Endothelial cell (in vitro differentiated cells): Measurements from ENCODE around the gene PPP1R14C. TPM values are rescaled to one million over a fixed set of nuclear protein-coding genes. Genes with fewer than 3 reads are reported as not detected.

Source experiments
- DNase-seq: peaks from one replicate; pipeline ENCODE4 v3.0.0; 2021; ENCODE audit warnings: low spot score
- H3K27ac Mint-ChIP-seq: one replicate; pipeline ENCODE4 v1.8.0; 2021; ENCODE audit warnings: mixed read lengths, inconsistent platforms; ENCODE audit not compliant: unreplicated experiment
- H3K27me3 Mint-ChIP-seq: one replicate; pipeline ENCODE4 v1.8.0; 2021; ENCODE audit warnings: mild to moderate bottlenecking, moderate library complexity, mixed read lengths, inconsistent platforms; ENCODE audit not compliant: unreplicated experiment
- H3K36me3 Mint-ChIP-seq: one replicate; pipeline ENCODE4 v1.8.0; 2021; ENCODE audit warnings: mild to moderate bottlenecking, low read depth, mixed read lengths, inconsistent platforms; ENCODE audit not compliant: unreplicated experiment
- H3K4me1 Mint-ChIP-seq: one replicate; pipeline ENCODE4 v1.8.0; 2021; ENCODE audit warnings: mild to moderate bottlenecking, mixed read lengths, inconsistent platforms; ENCODE audit not compliant: unreplicated experiment
- H3K4me3 Mint-ChIP-seq: one replicate; pipeline ENCODE4 v1.8.0; 2021; ENCODE audit warnings: mild to moderate bottlenecking, mixed read lengths, inconsistent platforms; ENCODE audit not compliant: unreplicated experiment
- H3K9me3 Mint-ChIP-seq: one replicate; pipeline ENCODE4 v1.8.0; 2021; ENCODE audit warnings: mixed read lengths, inconsistent platforms; ENCODE audit not compliant: unreplicated experiment
- CTCF ChIP-seq: fragments of 200-600 bp; sonication (generic); IDR thresholded peaks from one replicate; pipeline ENCODE4 v1.5.0; 2021; ENCODE audit warnings: antibody characterized with exemption; ENCODE audit not compliant: unreplicated experiment
- total RNA-seq: library from RNA; stranded (reverse); fragmentation: NEBNext Ultra II Directional; extraction: Animal tissue kit (Norgen Biotek cat#: 25700); gene quantifications from one replicate; pipeline ENCODE4 v1.2.1, GENCODE V29; 2021; ENCODE audit not compliant: unreplicated experiment

PPP1R14C gene
- total RNA-seq, 1 donor from 2014 or later = 2.5 TPM

- H3K27ac Mint-ChIP-seq = no peak overlapping the region
- H3K9me3 Mint-ChIP-seq = no peaks in the 10 kb centered on the region
- H3K4me3 Mint-ChIP-seq = no peak overlapping the region
- H3K4me1 Mint-ChIP-seq = peaks cover 5% of the 10 kb centered on the region
- H3K27me3 Mint-ChIP-seq = peaks cover 3% of the 10 kb centered on the region
- no peak for TF ChIP-seq CTCF
- H3K36me3 Mint-ChIP-seq = peaks cover 5% of the 10 kb centered on the region
- DNase-seq = no peak
Observed at GRCh38 chr6:150297327-150298029, 154.6 kb downstream of the PPP1R14C start.

DNA sequence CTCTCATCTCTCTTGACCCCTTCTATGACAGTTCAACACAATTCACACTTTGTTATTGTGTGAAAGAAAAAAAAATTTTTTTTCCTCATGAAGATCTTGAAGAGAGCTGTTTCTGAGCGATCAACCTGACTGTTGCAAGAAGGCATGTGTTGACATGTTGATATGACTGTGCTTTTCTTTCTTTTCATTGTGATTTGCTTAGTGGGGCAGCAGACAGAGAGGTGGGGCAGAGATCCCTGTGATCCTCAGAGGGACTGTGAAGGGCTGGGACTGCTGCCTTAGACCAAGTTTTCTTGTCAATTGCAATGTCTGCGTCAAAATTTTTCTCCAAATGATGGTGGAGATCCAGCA lies 155.2 kb downstream of the PPP1R14C start:
- Mint-ChIP-seq H3K27ac (no peak overlapping the region), H3K9me3 (no peaks in the 10 kb centered on the region), H3K36me3 (peaks cover 5% of the 10 kb centered on the region), H3K27me3 (peaks cover 3% of the 10 kb centered on the region), H3K4me1 (peaks cover 10% of the 10 kb centered on the region), H3K4me3 (no peak overlapping the region)
- DNase-seq = no peak
- no peak for TF ChIP-seq CTCF

GRCh38 chr6:150298676-150299075 lies 155.8 kb downstream of the PPP1R14C start:
- Mint-ChIP-seq H3K4me3 (no peak overlapping the region), H3K9me3 (no peaks in the 10 kb centered on the region), H3K27ac (no peak overlapping the region), H3K4me1 (peaks cover 10% of the 10 kb centered on the region), H3K36me3 (peaks cover 5% of the 10 kb centered on the region), H3K27me3 (peaks cover 3% of the 10 kb centered on the region)
- TF ChIP-seq CTCF = no peak
- no peak for DNase-seq

Other genes starting within 250 kb of the PPP1R14C start
- gene RAET1E, start 244.9 kb upstream of the PPP1R14C start, total RNA-seq = 0.28 TPM
- gene RAET1G, start 219.9 kb upstream of the PPP1R14C start, total RNA-seq = 3.8 TPM
- 9.9 TPM for gene ULBP2, start 201.0 kb upstream of the PPP1R14C start, total RNA-seq
- gene ULBP1, start 179.1 kb upstream of the PPP1R14C start, total RNA-seq = 24.8 TPM
- gene RAET1L, start 117.5 kb upstream of the PPP1R14C start, total RNA-seq = not detected
- 16.0 TPM for gene ULBP3, start 73.9 kb upstream of the PPP1R14C start, total RNA-seq
- gene IYD, start 226.0 kb downstream of the PPP1R14C start, total RNA-seq = not detected